Testis (tissue), 5 donors: ENCODE measurements around the gene SLC28A2. TPM values are rescaled to one million over a fixed set of nuclear protein-coding genes. Genes with fewer than 3 reads are reported as not detected.
A peak's percentile ranks its signal among the peaks of the same experiment; 100 is the strongest.

Experiments
- DNase-seq: peaks from one replicate; pipeline ENCODE4 v3.0.0-alpha.2; 2019
- H3K27ac ChIP-seq, 2 donors: fragments of 200-600 bp; sonication (generic); one replicate each; pipeline ENCODE4 v1.5.1; 2019
- H3K27me3 ChIP-seq: fragments of 200-600 bp; sonication (generic); one replicate; pipeline ENCODE4 v1.5.1; 2019
- H3K36me3 ChIP-seq: fragments of 200-600 bp; sonication (generic); one replicate; pipeline ENCODE4 v1.5.1; 2017; ENCODE audit warnings: low read depth; ENCODE audit errors: missing control alignments
- H3K4me1 ChIP-seq: fragments of 200-600 bp; sonication (generic); one replicate; pipeline ENCODE4 v1.5.1; 2019
- H3K4me3 ChIP-seq, 2 donors: fragments of 200-600 bp; sonication (generic); one replicate each; pipeline ENCODE4 v1.5.1; 2017 to 2019
- H3K9me3 ChIP-seq: fragments of 200-600 bp; sonication (generic); one replicate; pipeline ENCODE4 v1.5.1; 2017
- CTCF ChIP-seq, 3 experiments: fragments of 450-650 bp in 2 of 3; fragments of 200-600 bp in 1 of 3; sonication (generic) in 1 of 3; IDR thresholded peaks; one replicate each; pipeline ENCODE4 v1.5.1; 2016 to 2019; ENCODE audit warnings: antibody characterized with exemption in 3 of 3, mild to moderate bottlenecking in 2 of 3, moderate library complexity in 1 of 3
- POLR2A ChIP-seq: fragments of 450-650 bp; IDR thresholded peaks from one replicate; pipeline ENCODE4 v1.6.1; 2017; ENCODE audit warnings: antibody characterized with exemption, mild to moderate bottlenecking, moderate library complexity
- WGBS, 2 donors: methylation state at CpG; one replicate each; pipeline ENCODE4 v1.1.5; 2018; 5-methylcytosine and 5-hydroxymethylcytosine counted together
- intact Hi-C: fragments of 100-400 bp; cut with DNase I; formaldehyde crosslinking; loops from one replicate; pipeline ENCODE4 v1.15.1; 2023; ENCODE audit warnings: low total_unique reads
- long read RNA-seq, 2 donors: transcript quantifications; one replicate each; lab custom pipeline, GENCODE V29; 2026
- polyA plus RNA-seq: library from polyadenylated mRNA; stranded (reverse); fragments of 350-450 nt; fragmentation: Illumina TruSeq; extraction: RNeasy Lipid Tissue Mini Kit (QIAGEN cat#74804); gene quantifications from one replicate; pipeline ENCODE4 v1.2.3, GENCODE V29; 2014; ENCODE audit warnings: low read depth, low replicate concordance; ENCODE audit not compliant: insufficient read depth
- total RNA-seq, 2 donors: library from RNA; depleted of rRNA; stranded (reverse); fragments of >200 nt; gene quantifications; one replicate each; pipeline ENCODE4 v1.2.3, GENCODE V29; 2016

Gene SLC28A2
- total RNA-seq (under 1 TPM in 1 of 2 donors, not detected in 1; 0.81 TPM), polyA plus RNA-seq (not detected)
- long read RNA-seq, donor 1, result 0 reads
- long read RNA-seq, donor 2, result 0 reads

GRCh38 chr15:45251888-45252287, at the start of gene SLC28A2:
Gene SLC28A2, plus strand, starts transcription at chr15:45252234. Its CDS starts 982 bp downstream, at chr15:45253216.
- H3K9me3 ChIP-seq, result no peaks in the 10 kb centered on the region
- no peaks in the 10 kb centered on the region for H3K27me3 ChIP-seq
- intact Hi-C loops, result no loop called here
- H3K4me1 ChIP-seq, result no peaks in the 10 kb centered on the region
- TF ChIP-seq CTCF (IDR thresholded peaks at IDR 0.05), result no peak
- TF ChIP-seq POLR2A, result no peak
- 64 to 68% methylated on average over 15 of the region's 15 CpGs for WGBS, 2 donors
- no peaks in the 10 kb centered on the region for H3K36me3 ChIP-seq
- peak within 1 kb of the TSS in 1 of 2 donors; percentile 13 for H3K4me3 ChIP-seq
- DNase-seq, result peak; percentile 17
- H3K27ac ChIP-seq, result no peak within 1 kb of the TSS

- Histone ChIP-seq H3K36me3 (no peaks in the 10 kb centered on the region), H3K4me1 (no peaks in the 10 kb centered on the region), H3K9me3 (no peaks in the 10 kb centered on the region), H3K27ac (no peak overlapping the region), H3K27me3 (no peaks in the 10 kb centered on the region), H3K4me3 (no peak overlapping the region)
- WGBS, 2 donors, result 60 to 65% methylated on average over 4 of the region's 4 CpGs
- intact Hi-C loops, result no loop called here
- no peak for TF ChIP-seq CTCF (IDR thresholded peaks at IDR 0.05)
- no peak for TF ChIP-seq POLR2A
- DNase-seq, result no peak
Observed at GRCh38 chr15:45203182-45203581, 48.9 kb upstream of the SLC28A2 start.

- peak; percentile 74 for DNase-seq
- 21 to 34% methylated on average over 2 of the region's 2 CpGs for WGBS, 2 donors
Observed at GRCh38 chr15:45205192-45205591, 46.8 kb upstream of the SLC28A2 start.

GRCh38 chr15:45212493-45212892, 39.5 kb upstream of the SLC28A2 start:
- Histone ChIP-seq H3K4me3 (no peak overlapping the region), H3K27ac (no peak overlapping the region), H3K27me3 (no peaks in the 10 kb centered on the region), H3K4me1 (no peaks in the 10 kb centered on the region), H3K9me3 (no peaks in the 10 kb centered on the region), H3K36me3 (no peaks in the 10 kb centered on the region)
- 50 to 73% methylated on average over 1 of the region's 1 CpG for WGBS, 2 donors
- TF ChIP-seq CTCF (IDR thresholded peaks at IDR 0.05) (no peak), POLR2A (no peak)
- DNase-seq, result no peak
- intact Hi-C loops, result no loop called here

More at GRCh38 chr15:45205192-45205591, 46.8 kb upstream of the SLC28A2 start:
- no peak overlapping the region for H3K4me3 ChIP-seq
- H3K4me1 ChIP-seq, result no peaks in the 10 kb centered on the region
- no peaks in the 10 kb centered on the region for H3K36me3 ChIP-seq
- no peak overlapping the region for H3K27ac ChIP-seq
- no peak for TF ChIP-seq POLR2A
- peak in 2 of 3 experiments; percentile 65 to 72 for TF ChIP-seq CTCF (IDR thresholded peaks at IDR 0.05)
- no peaks in the 10 kb centered on the region for H3K9me3 ChIP-seq
- intact Hi-C loops, result no loop called here
- no peaks in the 10 kb centered on the region for H3K27me3 ChIP-seq

- intact Hi-C loops, result no loop called here
- H3K36me3 ChIP-seq, result no peaks in the 10 kb centered on the region
- no peaks in the 10 kb centered on the region for H3K27me3 ChIP-seq
- WGBS, 2 donors, result 90 to 93% methylated on average over 2 of the region's 2 CpGs
- H3K4me1 ChIP-seq, result no peaks in the 10 kb centered on the region
- no peak for DNase-seq
- H3K27ac ChIP-seq, result no peak overlapping the region
- H3K9me3 ChIP-seq, result no peaks in the 10 kb centered on the region
- TF ChIP-seq POLR2A (no peak), CTCF (IDR thresholded peaks at IDR 0.05) (no peak)
- H3K4me3 ChIP-seq, result no peak overlapping the region
Observed at GRCh38 chr15:45221053-45221599, 30.9 kb upstream of the SLC28A2 start.
